Measurements from ENCODE around the gene TBC1D3G.
"Not testable (repeated sequence)": the region's sequence is repeated elsewhere in the genome, so short reads cannot be mapped to it uniquely, and the experiment has no call there.

GRCh38 chr17:36315736-36316135 is 7.9 kb upstream of the TBC1D3G start:
- not testable (repeated sequence) for TF ChIP-seq CTCF, POLR2A (IDR thresholded peaks at IDR 0.05)

Data from heart left ventricle (tissue), 13 donors.